HG02798 (cell line): Measurements from ENCODE around the gene HOXB6.

Experiments
- ATAC-seq: cut with Tn5 transposase; IDR thresholded peaks from one replicate; pipeline ENCODE4 v1.9.1; 2021; ENCODE audit warnings: mild to moderate bottlenecking; ENCODE audit not compliant: unreplicated experiment, poor library complexity

HOXB6 gene

DNA sequence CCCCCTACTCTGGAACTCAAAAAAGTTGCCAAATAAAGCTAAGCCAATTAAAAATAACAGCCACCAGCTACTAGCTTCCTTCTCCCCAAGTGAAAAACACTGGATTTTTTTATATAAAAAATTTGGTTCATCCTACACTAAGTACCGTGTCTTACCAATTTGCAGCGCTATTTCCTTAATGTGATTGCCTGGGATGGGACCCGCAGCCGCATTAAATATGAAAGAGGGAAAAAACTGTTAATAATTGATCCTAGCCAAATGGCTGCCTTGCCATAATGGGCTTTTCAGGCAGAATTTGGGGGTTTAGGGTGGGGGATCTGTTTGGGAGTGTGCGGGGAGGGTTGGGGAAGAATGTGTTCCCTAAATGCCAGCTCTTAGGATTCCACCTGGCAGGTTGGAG is 19.3 kb upstream of the HOXB6 start:
- no peak for ATAC-seq

DNA sequence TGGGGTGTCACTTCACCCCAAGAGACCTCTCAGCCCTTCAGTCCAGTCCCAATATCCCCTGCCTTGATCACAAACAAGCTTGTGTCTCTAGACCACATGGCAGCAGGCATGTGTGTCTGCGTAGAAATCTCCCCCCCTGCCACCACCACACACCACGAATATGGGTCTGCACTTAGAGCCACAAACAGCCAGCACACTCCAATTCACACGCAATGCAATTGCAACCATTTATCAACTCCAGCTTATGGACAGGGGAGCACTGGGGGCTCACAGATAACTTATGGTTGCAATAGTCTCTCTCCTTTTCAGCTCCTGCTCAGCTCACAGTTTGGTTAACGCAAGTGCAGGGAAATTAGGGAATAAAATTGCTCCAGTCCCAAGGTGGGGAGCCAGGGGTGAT is 18.8 kb upstream of the HOXB6 start:
- ATAC-seq: no peak

DNA sequence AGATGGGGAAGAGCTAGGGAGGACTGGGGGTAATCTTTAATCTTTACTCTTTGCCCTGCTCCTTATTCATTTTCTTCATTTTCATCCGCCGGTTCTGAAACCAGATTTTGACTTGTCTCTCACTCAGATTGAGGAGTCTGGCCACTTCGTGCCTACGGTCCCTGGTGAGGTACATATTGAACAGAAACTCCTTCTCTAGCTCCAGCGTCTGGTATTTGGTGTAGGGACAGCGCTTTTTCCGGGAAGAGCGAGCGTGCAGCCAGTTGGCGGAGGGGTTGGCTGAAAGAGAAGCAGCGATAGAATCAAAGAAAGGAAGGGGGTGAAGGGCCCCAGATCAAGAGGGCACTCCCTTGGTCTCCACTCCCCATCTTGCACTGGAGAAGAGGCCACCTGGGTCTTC is 18.1 kb upstream of the HOXB6 start:
- no peak for ATAC-seq

DNA sequence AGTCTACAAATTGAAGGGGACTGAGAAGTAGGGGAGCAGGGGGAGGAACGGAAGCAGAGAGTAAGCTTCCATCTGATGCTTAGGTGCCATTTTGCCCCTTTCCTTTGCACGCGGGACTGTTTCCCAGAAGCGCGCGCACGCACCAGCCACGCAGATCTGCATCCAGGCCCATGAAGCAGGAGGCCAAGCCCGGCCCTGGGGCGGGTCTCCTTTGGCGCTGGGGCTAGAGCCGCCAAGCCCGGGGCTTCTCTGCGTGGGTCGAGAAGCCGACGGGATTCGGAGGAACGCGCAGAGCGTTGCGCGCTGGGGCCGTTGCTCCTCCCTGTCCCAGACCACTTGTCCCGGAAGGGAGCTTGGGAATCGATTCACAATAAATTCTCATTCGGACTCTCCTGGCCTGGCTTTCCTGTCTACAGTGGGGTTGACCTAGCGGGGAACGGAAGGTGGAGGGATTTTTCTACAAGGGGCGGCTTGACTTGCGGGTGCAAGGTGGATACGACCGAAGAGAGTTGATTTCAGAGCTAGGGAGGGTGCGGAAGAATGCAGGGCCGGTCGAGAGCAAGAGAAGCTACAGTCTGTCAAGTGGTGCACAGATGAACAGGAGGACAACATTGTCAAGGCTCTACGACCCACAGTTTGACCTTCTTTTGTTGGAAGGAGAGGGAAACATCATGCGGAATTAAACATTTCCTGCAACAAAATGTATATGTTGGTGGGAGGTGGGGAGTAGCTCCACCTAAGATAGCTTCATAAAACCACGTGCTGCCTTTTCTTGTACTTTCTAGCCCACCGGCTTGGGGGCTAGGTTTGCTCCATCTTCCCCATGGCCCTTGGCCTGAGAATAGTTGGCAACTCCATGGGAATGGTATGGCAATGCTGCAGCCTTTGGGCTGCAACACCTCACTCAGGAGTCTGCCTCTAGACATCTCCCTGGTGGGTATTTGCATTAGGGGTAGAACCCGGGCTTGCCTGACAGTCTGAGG is 16.9 kb upstream of the HOXB6 start:
- ATAC-seq: no peak

DNA sequence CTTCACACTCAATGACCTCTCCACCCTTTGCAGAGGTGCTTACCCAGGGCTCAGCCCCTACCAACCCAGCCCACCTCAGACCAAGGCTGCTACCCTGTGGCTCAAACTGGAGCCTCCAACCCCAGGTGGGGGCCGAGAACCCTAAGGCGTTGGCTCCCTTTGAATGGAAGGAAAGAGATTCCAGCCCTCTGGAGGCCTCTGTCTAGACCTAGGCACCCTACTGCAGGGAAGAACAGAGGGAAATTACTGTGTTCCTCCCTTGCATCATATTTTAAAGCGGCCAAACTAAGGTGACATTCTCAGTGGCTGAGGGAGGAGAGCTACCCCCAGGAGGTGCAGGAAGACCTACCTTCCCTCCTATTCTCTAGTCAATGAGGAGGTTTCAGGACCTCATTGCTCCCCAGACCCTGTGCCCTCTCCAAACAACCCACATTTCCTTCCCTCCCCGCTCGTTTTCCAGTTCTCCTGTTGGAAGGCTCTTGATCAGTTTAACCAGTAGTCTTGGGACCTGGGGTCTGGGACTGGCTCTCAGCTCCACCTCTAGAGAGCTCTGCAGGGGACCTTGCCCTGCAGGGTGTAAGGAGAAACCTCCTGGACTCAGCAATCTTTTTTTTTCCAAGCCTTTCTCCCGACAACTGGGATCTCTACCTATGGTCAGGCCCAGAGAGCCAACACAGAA is 15.8 kb upstream of the HOXB6 start:
- ATAC-seq: no peak

DNA sequence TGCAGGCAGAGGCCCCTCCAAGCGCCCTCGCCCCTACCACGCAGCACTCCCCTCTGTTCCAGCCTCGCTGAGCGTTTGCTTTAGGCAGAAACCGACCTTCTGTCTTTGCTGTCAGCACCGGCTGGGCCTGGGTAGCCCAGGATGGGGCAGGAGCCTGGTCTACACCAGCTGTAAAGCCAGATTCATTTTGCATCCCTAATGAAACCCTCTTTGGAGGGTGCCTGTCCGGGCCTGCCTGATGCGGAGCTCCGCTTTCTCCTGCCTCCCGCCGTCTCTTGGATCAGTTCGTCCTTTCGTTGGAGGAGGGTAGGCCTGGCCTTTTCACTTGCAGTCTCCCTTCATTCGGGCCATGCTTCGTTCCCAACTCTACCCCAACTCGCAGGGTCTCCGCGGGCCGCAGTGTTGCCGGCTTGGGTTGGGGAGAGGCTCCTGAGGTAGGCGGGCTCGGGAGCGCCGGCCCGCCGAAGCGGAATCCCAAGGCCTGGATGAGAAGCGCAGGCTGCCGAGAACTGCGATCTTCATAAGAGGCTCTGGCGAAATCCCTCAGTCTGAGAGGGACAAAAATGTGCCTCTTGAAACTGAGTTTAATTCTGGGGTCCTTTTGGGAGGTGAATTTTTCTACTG is 15.2 kb upstream of the HOXB6 start:
- no peak for ATAC-seq

DNA sequence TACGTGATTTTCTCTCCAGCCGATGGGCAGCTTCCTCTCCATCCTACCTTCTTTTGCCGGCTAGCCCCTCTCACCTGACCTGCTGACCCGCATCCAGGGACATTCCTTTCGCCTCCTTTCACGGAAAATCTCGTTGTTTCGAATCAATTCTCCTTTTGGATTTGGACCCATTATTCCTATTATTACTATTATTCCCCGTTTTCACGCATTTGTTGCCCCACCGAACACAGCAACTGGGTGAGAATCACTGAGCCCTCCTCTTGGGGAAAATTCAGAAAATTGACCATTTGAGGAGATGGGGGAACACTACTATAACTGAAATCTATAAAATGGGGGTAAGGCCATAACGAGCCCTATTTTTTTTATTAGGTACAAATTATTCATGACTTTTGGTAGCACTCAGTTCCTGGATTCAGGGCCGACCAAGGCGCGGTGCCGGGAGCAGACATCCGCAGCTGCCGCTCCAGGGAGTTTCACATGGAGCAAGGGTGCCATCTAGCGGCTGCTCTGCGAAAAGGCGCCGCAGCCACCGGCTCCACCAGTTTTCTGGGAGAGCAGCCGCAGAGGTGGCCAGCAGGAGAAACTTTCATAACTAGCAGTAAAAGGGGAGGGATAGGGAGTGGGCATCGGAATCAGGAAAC is 13.6 kb upstream of the HOXB6 start:
- ATAC-seq: no peak

DNA sequence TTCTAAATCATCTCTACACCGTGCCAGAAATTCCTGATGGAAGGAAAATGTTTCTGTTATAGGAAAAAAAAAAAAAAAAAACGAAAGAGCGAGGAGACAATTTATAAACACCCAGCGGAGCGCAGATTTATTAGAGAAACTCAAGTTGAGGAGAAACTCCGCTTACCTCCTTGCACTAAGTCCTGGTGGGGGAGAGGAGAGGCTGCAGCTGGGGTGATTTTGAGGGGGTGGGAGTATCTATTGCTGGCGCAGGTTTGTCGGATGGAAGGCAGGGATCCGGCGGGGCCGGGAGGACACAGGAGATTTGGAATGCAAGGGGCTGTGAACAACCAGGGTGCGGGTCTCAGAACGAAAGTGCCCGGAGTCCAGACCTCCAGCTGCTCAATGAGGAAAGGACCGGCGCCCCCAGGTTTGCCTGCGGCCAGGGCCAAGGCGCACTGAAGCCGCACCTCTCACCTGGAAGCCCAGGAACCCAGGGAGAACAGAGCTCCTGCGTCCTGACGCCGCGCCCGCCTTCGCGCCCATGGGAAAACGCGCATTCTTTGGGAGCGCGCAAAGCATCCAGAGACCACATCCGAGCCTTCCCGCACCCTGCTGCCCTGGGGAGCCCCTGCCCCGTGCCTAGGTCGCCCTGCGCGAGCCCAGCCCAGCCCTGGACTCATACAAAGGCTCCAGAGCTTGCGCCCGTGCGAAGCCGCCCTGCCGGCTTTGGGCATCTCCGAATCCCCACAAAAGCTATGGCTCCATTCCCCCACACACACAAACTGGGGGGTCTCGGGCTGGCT is 12.9 kb upstream of the HOXB6 start:
- no peak for ATAC-seq

DNA sequence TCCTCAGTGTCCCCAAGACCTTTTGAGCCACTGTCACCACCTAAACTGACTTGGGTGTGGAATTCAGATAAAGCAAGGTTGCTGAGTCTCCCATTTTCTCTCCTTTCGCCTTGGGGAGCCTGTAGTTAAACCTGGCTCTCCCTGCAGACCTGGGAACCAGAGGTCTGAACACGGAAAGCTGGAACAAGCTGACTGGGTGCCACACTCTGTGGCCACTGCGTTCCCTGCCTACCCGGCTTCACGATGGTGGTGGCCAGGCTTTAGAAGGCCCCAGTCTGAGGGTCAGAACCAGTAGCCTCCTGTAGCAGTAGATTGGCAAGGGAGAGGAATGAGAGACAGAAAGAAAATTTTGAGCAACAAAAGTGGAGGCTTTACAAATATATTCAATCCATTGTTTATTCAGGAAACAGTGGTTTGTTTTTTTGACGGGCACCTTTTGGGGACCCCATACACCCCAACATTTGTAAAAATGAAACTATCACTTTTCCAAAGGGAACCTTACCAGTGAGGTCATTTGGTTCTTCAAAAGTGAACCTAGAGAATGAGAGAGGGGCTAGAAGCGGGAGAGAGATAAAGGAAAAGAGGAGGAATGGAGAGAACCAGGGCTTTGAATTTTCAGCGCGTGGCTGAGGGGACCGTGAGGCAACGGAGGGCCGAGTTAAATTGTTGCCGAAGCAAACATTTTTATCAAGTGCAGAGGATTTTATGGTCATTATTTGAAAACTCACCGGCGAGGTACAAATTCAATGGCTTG is 12.1 kb upstream of the HOXB6 start:
- ATAC-seq: no peak

DNA sequence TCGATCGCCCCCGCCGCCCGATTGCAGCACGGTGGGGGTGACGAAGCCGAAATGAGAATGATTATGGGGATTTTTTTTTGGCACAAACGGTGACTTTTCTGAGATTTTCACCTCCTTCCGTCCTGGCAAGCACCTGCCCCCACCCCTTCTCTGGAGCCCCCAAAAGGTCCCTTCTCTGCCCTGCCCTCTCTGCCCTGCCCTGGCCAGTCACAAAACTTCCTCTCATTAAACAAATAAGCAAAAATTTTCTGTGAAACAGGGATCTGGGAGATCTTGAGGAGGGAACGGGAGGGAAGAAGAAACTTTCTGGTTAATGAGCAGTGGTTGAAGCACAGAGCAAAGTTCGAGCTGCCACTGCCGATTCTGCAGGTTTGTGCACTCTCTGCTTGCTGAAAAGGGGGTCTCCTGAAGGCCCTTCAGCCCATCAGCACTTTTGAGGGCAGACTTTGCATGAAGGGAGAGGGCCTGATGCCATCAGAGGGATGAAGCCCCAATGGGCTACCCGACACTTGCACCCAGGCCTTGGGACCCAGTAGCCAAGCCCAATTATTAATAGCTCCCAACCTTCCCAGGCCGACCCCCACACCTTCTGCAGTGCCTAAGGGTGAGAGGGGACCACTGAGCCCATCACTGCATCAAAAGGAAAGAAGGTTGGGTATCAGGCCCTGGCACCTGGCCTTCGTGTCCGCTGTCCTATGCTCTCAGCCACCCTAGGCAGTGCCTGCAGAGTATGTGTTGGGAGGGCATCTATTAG is 11.4 kb upstream of the HOXB6 start:
- ATAC-seq: no peak

DNA sequence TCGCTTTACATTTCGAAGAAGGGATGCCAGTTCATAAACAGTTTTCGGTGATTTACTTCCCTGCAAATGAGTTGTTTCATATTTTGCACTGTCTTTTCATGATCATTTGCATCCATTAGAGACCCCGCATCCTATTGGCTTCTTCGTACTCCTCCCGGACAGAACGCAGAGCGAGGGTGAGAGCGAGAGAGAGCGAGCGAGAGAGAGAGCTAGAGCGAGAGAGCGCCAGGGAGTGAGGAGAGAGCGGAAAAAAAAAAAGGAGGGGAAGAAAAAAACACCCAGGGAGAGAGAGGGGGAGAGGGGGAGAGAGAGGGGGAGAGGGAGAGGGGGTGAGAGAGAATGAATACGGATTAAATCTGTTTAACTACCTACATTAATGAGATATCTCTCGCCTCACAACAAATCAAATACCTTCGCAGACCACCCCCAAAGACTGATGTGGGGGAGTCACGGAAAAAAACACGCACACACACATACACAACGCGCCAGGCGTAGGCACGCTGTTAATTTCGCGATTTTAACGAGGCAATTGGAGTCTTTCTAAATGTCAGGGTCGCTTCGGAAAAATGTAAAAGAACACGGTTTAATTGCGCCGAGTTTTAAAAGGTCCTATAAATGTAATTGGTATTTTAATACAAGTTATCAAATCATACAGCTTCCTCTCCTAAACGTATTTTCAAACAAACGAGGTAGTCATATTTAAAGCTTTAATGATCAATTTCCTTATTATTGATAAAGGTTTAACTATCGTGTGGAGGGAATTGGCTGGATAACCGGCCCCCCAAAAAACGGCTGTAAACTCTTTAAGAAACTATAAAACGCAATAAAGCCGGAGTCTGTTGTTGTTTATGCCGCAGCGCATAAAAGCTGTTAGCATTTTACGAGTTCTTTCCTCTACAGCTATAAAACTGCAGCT is 10.5 kb upstream of the HOXB6 start, which contains the start of gene HOXB8:
Gene HOXB8 (minus strand): TSS at position 246 of the 916 bp plus-strand sequence. CDS start 588 bp downstream, outside the sequence.
- no peak for ATAC-seq

DNA sequence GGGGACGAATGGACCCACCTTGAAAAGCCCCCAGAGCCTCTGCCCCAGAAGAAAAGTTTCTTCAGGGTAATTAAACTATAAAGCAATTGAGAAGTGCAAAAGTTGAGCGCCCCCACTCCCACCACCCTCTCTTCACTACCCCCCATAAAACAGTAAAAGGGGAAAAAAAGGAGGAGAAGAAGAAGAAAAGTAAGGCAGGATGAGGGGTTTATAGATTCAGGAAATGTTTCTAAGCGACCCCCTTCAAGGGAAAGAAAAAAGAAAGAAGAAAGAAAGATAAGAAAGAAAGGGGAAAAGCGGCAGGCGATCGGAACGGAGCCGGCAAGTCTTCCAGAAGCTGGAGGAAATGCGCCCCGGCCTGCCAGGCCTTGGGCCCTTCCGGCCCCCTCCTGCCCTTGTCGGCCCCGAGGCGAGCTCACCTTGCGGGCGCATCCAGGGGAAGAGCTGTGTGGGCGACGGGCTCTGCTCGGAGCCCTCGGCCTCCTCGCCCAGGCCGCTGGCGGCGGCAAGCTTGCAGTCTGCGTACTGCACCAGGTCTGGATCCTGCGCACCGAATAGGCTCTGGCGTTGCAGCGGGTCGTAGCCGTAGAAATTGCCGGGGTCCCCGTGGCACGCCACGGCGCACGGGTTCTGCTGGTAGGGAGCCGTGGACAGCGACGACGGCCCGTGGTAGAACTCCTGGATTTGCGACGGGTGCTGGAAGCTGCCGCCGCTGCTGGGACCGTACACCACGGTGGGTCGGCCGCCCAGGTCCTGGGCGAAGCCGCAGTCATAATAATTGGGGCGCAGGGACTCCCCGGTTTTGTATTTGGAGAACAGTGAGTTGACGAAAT is 9.3 kb upstream of the HOXB6 start:
- no peak for ATAC-seq

DNA sequence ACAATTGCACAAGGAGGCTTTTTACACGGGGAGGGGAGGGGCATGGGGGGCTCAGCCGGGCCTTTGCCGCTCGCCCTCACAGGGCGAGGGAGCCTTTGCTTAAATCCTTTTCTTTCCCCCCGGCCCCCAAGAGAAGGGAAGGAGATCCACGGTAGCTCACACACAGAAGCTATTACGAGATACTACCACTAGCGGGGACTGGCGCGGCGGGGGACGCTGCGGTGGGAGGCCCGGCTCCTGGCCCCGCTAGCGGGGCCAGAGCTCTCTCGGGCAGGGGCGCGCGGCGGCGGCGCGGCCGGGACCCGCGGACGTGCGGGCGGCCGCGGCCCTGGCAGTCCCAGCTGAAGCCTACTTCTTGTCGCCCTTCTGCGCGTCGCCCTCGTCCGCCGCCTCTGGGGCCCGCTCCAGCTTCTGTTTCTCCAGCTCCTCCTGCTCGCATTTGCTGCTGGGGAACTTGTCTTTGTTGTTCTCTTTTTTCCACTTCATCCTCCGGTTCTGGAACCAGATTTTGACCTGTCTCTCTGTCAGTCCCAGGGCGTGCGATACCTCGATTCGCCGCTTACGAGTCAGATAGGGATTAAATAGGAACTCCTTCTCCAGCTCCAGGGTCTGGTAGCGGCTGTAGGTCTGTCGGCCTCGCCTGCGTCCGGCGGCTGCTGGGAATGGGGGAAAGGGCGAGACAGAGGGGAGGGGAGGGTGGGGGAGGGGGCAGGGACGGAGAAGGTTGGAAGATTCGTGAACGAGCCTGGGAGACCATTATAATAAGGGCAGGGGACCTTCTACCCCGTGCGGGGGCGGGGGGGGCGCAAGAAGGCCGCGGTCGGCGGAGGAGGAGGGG is 8.3 kb upstream of the HOXB6 start:
- ATAC-seq: peak; percentile 35

DNA sequence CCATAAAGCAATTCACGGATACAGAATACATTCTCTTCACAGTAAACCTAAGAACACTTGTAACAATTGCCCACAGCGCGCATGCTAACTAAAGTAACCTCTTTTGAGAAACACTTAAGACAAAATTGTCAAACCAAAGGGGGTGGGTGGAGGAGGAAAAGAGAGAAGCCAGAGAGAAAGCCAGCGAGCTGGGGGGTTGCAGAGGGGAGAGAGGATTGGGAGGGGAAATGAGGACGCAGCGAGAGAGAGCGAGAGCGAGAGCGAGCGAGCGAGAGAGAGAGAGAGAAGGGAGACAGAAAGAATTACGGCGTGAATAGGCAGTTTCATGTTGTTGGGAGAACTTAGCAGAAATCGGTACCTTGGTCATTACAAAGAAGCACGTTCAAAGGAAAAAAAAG is 7.7 kb upstream of the HOXB6 start:
- no peak for ATAC-seq

DNA sequence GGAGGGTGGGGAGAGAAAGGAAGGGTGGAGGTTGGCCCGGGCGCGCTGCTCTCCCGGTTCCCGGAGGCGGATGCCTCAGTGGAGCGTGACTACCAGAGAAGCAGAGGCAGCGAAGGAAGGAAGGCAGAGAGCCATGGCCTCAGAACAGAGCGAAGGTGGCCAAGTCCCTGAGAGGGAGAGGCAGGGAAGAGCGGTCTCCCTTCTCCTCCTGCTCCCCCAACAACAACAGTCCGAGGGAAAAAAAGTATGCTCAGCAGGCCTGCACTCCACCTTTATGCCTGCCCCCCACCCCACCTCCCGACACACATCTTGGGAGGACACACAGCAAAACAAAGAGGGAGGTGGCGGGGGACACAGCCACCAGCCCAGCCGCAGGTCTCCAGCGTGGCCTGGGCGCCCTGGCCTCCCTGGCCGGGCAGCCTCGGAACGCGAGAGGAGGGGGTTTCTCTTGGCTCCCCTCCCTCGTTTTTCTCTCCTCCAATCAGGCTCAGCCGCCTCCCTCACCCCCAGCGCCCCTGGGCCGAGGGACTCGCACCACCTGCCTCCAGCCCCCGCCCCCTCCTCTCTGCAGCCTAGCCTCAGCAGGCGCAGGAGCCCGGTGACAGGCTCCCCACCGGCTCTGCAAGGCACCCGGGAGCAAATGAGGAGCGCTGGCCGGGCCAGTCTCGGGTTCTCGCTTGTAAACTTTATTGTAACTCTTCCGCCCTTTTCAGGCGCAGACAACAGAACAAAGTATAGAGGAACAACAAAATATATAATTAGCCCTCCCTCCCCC is 7.1 kb upstream of the HOXB6 start:
- no peak for ATAC-seq
